WERI-Rb-1 (cell line): Measurements from ENCODE around the gene NBAS.

Experiments used
- DNase-seq: peaks from one replicate; pipeline ENCODE4 v3.0.0-alpha.2; 2020
- H3K27ac ChIP-seq: fragments of 250-450 bp; sonication (Bioruptor Pico); 2 replicates; pipeline ENCODE4 v1.5.1; 2020; ENCODE audit warnings: mild to moderate bottlenecking, moderate library complexity
- H3K27me3 ChIP-seq: fragments of 250-450 bp; sonication (Bioruptor Pico); 2 replicates; pipeline ENCODE4 v1.5.1; 2021; ENCODE audit warnings: mild to moderate bottlenecking, low read depth, moderate library complexity; ENCODE audit not compliant: insufficient read depth, severe bottlenecking
- H3K36me3 ChIP-seq: fragments of 250-450 bp; sonication (Bioruptor Pico); 2 replicates; pipeline ENCODE4 v1.5.1; 2020; ENCODE audit warnings: mild to moderate bottlenecking, moderate library complexity
- H3K4me3 ChIP-seq: 2 replicates; pipeline ENCODE4 v1.5.1; 2011; ENCODE audit warnings: low read depth, mild to moderate bottlenecking, control low read depth, low read length
- H3K9me3 ChIP-seq: fragments of 250-450 bp; sonication (Bioruptor Pico); 2 replicates; pipeline ENCODE4 v1.5.1; 2021; ENCODE audit warnings: mild to moderate bottlenecking, moderate library complexity; ENCODE audit not compliant: severe bottlenecking
- TF ChIP-seq, protein P1 (sequence below): IDR thresholded peaks from 2 replicates; pipeline ENCODE4 v1.5.1; 2011; ENCODE audit warnings: low read depth, mild to moderate bottlenecking, control low read depth, inconsistent platforms, low read length

Gene NBAS

DNA sequence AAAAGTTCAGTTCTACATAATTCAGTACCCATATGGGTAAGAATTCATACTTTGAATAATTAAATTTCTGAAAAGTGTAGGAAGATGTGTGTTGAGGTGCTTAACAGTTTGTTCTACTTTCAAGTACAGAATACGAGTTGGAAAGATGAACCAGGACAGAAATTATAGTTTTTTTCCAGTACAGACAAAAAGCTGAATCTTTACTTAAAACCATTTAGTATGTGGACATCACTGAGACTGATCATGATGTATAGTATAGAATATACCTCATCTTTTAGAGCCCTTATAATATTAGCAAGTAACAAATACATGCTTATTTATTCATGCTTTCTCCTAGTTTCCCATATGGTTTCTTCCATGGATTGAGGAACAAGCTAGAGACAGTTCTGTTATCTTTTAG, 40.5 kb upstream of the NBAS start:
- Histone ChIP-seq H3K27ac (no peak overlapping the region), H3K9me3 (no peaks in the 10 kb centered on the region), H3K4me3 (no peak overlapping the region), H3K27me3 (no peaks in the 10 kb centered on the region), H3K36me3 (peaks cover 94% of the 10 kb centered on the region)
- TF ChIP-seq, protein P1, sequence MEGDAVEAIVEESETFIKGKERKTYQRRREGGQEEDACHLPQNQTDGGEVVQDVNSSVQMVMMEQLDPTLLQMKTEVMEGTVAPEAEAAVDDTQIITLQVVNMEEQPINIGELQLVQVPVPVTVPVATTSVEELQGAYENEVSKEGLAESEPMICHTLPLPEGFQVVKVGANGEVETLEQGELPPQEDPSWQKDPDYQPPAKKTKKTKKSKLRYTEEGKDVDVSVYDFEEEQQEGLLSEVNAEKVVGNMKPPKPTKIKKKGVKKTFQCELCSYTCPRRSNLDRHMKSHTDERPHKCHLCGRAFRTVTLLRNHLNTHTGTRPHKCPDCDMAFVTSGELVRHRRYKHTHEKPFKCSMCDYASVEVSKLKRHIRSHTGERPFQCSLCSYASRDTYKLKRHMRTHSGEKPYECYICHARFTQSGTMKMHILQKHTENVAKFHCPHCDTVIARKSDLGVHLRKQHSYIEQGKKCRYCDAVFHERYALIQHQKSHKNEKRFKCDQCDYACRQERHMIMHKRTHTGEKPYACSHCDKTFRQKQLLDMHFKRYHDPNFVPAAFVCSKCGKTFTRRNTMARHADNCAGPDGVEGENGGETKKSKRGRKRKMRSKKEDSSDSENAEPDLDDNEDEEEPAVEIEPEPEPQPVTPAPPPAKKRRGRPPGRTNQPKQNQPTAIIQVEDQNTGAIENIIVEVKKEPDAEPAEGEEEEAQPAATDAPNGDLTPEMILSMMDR: no peak
- DNase-seq: no peak

DNA sequence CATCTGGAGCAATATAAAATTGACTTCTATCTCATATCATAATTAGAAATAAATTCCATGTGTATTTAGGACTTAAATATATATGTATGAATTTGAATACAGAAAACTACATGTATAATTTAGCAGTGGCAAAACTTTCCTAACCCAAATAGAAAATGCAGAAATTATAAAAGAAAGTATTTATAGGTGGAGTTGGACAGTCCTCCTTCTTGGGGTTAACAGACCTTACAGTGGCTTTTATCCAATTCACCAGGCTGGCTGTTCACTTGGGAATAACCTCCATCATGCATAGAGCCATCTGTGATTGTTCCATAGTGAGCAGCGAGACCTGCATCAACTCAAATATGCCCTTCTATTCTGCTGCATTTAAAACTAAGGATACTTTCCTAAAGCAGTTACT, 38.9 kb upstream of the NBAS start:
- DNase-seq: no peak
- no peaks in the 10 kb centered on the region for H3K9me3 ChIP-seq
- no peak overlapping the region for H3K4me3 ChIP-seq
- TF ChIP-seq, protein P1: no peak
- H3K27ac ChIP-seq: no peak overlapping the region
- H3K27me3 ChIP-seq: no peaks in the 10 kb centered on the region
- peaks cover 94% of the 10 kb centered on the region for H3K36me3 ChIP-seq

DNA sequence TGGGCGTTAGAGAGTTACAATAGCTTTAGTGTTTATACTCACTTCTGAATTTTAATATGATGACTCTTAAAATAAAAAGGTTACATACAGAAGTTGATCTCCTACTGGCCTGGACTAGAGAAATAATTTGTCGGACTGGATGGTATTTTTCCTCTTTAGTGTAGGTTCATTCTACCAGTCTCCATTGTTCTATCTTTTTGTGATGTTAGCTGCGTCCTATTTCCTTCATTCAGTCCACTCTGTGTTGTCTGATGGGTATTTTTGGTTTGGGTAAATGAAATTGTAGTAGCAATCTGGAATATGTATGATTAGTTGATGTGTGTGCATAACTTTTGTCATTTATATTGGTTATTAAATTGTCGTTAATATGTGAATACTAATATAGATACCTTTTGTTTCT, 35.8 kb upstream of the NBAS start:
- H3K36me3 ChIP-seq: peaks cover 74% of the 10 kb centered on the region
- TF ChIP-seq, protein P1: no peak
- no peak overlapping the region for H3K4me3 ChIP-seq
- H3K9me3 ChIP-seq: no peaks in the 10 kb centered on the region
- H3K27me3 ChIP-seq: no peaks in the 10 kb centered on the region
- no peak overlapping the region for H3K27ac ChIP-seq
- no peak for DNase-seq

DNA sequence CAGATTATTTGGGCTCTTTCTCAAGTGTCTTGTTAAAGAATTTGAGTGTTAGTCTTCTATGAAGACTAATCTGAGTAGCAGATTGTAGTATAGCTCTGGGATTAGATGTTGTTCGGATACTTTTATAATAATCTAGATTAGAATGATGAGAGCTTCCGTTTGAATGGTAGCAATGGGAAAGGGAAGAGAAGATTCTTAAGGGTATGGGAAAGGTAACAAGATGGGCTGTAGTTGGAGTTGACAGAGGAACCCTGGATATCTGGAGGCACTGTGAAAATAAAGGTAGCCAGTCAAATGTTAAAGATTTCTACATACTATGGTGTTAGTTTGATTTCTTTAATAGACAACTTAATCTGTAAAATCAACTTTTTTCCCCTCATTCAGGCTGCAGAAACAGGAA, 35.2 kb upstream of the NBAS start:
- no peak for DNase-seq
- H3K4me3 ChIP-seq: no peak overlapping the region
- no peaks in the 10 kb centered on the region for H3K9me3 ChIP-seq
- TF ChIP-seq, protein P1: no peak
- no peak overlapping the region for H3K27ac ChIP-seq
- H3K36me3 ChIP-seq: peaks cover 70% of the 10 kb centered on the region
- H3K27me3 ChIP-seq: no peaks in the 10 kb centered on the region

DNA sequence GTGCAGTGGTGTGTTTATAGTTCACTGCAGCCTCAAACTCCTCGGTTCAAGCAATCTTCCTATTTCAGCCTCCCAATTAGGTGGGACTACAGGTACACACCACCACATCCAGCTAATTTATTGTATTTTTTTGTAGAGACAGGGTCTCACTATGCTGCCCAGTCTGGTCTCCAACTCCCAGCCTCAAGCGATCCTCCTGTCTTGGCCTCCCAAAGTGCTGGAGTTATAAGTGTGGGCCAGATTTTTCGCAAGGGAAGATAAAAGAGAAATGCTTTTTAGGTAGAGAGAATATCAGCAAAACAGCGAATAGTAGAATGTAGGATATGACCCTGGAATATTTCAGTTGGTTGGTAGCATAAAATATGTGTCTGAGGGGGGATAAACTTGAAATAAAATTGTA, 34.8 kb upstream of the NBAS start:
- H3K36me3 ChIP-seq: peaks cover 66% of the 10 kb centered on the region
- TF ChIP-seq, protein P1: no peak
- no peak overlapping the region for H3K4me3 ChIP-seq
- no peak overlapping the region for H3K27ac ChIP-seq
- H3K9me3 ChIP-seq: no peaks in the 10 kb centered on the region
- H3K27me3 ChIP-seq: no peaks in the 10 kb centered on the region
- DNase-seq: no peak

DNA sequence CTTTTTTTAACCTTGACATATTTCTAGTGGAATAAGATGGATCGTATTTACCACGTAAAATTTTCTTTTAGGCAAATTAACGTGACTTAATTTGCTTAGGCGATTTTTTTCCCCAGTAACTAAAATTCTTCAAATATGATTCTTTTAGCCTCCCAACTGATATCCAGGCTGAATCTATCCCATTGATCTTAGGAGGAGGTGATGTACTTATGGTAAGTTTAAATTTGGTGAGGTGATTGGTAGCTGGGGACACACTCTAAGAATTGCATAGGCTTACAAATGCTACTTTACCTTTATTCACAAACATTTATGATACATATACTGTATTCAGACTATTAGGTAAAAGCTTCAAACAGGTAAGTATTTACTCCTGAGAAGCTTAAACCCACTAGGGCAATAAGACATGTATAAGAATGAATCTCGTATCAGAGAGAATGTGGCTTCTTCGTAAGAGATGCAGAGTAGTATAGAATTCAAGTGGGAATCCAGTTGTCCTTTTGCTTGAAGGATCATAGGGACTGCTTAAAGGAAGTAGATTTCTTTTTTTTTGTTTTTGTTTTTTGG, 34.3 kb upstream of the NBAS start:
- no peaks in the 10 kb centered on the region for H3K27me3 ChIP-seq
- DNase-seq: no peak
- H3K36me3 ChIP-seq: peaks cover 62% of the 10 kb centered on the region
- no peak overlapping the region for H3K27ac ChIP-seq
- TF ChIP-seq, protein P1: no peak
- no peak overlapping the region for H3K4me3 ChIP-seq
- H3K9me3 ChIP-seq: no peaks in the 10 kb centered on the region
